HepG2 (cell line): ENCODE data around the gene LHPP. TPM values are rescaled to one million over a fixed set of nuclear protein-coding genes. Genes with fewer than 3 reads are reported as not detected.
"Not testable (repeated sequence)": the region's sequence is repeated elsewhere in the genome, so short reads cannot be mapped to it uniquely, and the experiment has no call there.

Experiments
- ATAC-seq: fragments of 200-7000 bp; cut with Tn5 transposase; 3 replicates; pipeline ENCODE4 v1.9.1; 2020; ENCODE audit warnings: mild to moderate bottlenecking, moderate library complexity
- BruUV-seq: library from RNA; stranded (reverse); fragments of 400-500 nt; replicated peaks from 2 replicates; lab custom pipeline; 2021; lab: Mats Ljungman, UMichigan
- CTCF ChIA-PET: fragments of 300-600 bp; formaldehyde crosslinking; extraction: SDS; loops from one replicate; lab custom pipeline; 2021; ENCODE audit warnings: low total read pairs, inconsistent platforms, low intra/inter-chr PET ratio; lab: Yijun Ruan, JAX
- POLR2A ChIA-PET: fragments of 350-600 bp; sonication (Branson Sonifier 250); formaldehyde crosslinking; loops from one replicate; lab custom pipeline; 2020; ENCODE audit warnings: antibody characterized with exemption, inconsistent platforms; lab: Yijun Ruan, JAX
- DNase-seq: peaks from one replicate; pipeline ENCODE4 v3.0.0-alpha.2; 2015; ENCODE audit warnings: low spot score
- FAIRE-seq: peaks from 3 replicates; lab custom pipeline; 2011; peaks lifted over from hg19 to GRCh38; lab: Jason Lieb, UNC
- H2AFZ ChIP-seq: one replicate; pipeline ENCODE4 v1.6.1; 2011; ENCODE audit warnings: low read length, inconsistent platforms
- H3K27ac ChIP-seq: fragments of 300-600 bp; 3 replicates; pipeline ENCODE4 v1.8.0; 2011; ENCODE audit warnings: mixed run types, mild to moderate bottlenecking, mixed read lengths, low read length, inconsistent platforms; ENCODE audit not compliant: insufficient read depth; ENCODE audit errors: extremely low read length
- H3K27me3 ChIP-seq, 2 experiments: fragments of 200-600 bp in 1 of 2; 2 replicates in 1 of 2; 3 replicates in 1 of 2; pipeline versions ENCODE4 v1.6.0 to v1.8.0; 2011; ENCODE audit warnings: low read length in 2 of 2, mild to moderate bottlenecking in 2 of 2, moderate library complexity in 2 of 2, inconsistent platforms in 1 of 2; ENCODE audit not compliant: insufficient read depth in 2 of 2, control insufficient read depth in 1 of 2
- H3K36me3 ChIP-seq, 2 experiments: fragments of 200-600 bp in 1 of 2; replicated peaks in 1 of 2; 2 replicates in 1 of 2; 3 replicates in 1 of 2; pipeline versions ENCODE4 v1.5.1 to v1.8.0; 2011; ENCODE audit warnings: low read length in 2 of 2, inconsistent platforms in 1 of 2; ENCODE audit not compliant: insufficient read depth in 2 of 2, control insufficient read depth in 1 of 2
- H3K4me1 ChIP-seq: 2 replicates; pipeline ENCODE4 v1.5.1; 2012; ENCODE audit warnings: low read length, inconsistent platforms; ENCODE audit not compliant: insufficient read depth
- H3K4me2 ChIP-seq: 2 replicates; pipeline ENCODE4 v1.6.0; 2011; ENCODE audit warnings: low read depth, low read length, inconsistent platforms
- H3K4me3 ChIP-seq, 3 experiments: fragments of 200-600 bp in 1 of 3; sonication (generic), shearing (Covaris generic) in 1 of 3; replicated peaks in 1 of 3; 2 replicates each; pipeline ENCODE4 v1.5.1; 2011 to 2016; ENCODE audit warnings: low read length in 3 of 3, inconsistent platforms in 2 of 3, low read depth in 2 of 3, mild to moderate bottlenecking in 2 of 3, control low read depth in 1 of 3, mixed read lengths in 1 of 3; ENCODE audit not compliant: insufficient read depth in 1 of 3
- H3K79me2 ChIP-seq: one replicate; pipeline ENCODE4 v1.6.1; 2011; ENCODE audit warnings: low read length, inconsistent platforms; ENCODE audit not compliant: insufficient read depth
- H3K9ac ChIP-seq: 2 replicates; pipeline ENCODE4 v1.6.0; 2011; ENCODE audit warnings: mild to moderate bottlenecking, low read depth, low read length, inconsistent platforms; ENCODE audit not compliant: insufficient read depth
- H3K9me3 ChIP-seq: 2 replicates; pipeline ENCODE4 v1.5.1; 2012; ENCODE audit warnings: mild to moderate bottlenecking, low read length
- H4K20me1 ChIP-seq: 2 replicates; pipeline ENCODE4 v1.6.0; 2011; ENCODE audit warnings: inconsistent platforms, mild to moderate bottlenecking, low read length, moderate library complexity; ENCODE audit not compliant: insufficient read depth
- BHLHE40 ChIP-seq: IDR thresholded peaks from 2 replicates; pipeline ENCODE4 v1.6.1; 2011; ENCODE audit warnings: low read length, improper control_type of control experiment
- HDAC2 ChIP-seq: sonication (generic); formaldehyde crosslinking; IDR thresholded peaks from 2 replicates; pipeline ENCODE4 v1.4.0; 2020; ENCODE audit warnings: missing genetic modification reagents
- HOXA7 ChIP-seq: sonication (generic); formaldehyde crosslinking; IDR thresholded peaks from 2 replicates; pipeline ENCODE4 v1.8.1; 2022; ENCODE audit warnings: mild to moderate bottlenecking, missing genetic modification reagents, moderate library complexity
- KLF13 ChIP-seq: sonication (generic); formaldehyde crosslinking; IDR thresholded peaks from 2 replicates; pipeline ENCODE4 v1.4.0; 2020; ENCODE audit warnings: mild to moderate bottlenecking, missing genetic modification reagents
- MEF2D ChIP-seq: sonication (generic); formaldehyde crosslinking; IDR thresholded peaks from 2 replicates; pipeline ENCODE4 v1.5.1; 2020; ENCODE audit warnings: mild to moderate bottlenecking, missing genetic modification reagents
- MXI1 ChIP-seq: IDR thresholded peaks from 3 replicates; pipeline ENCODE4 v1.6.1; 2012; ENCODE audit warnings: low read depth, low read length, inconsistent platforms, borderline replicate concordance
- PRMT3 ChIP-seq: sonication (generic); formaldehyde crosslinking; IDR thresholded peaks from 2 replicates; pipeline ENCODE4 v1.8.1; 2022; ENCODE audit warnings: low read depth, mild to moderate bottlenecking, moderate library complexity, missing genetic modification reagents, borderline replicate concordance
- STAT5B ChIP-seq: sonication (generic); formaldehyde crosslinking; IDR thresholded peaks from 2 replicates; pipeline ENCODE4 v1.4.0; 2020; ENCODE audit warnings: missing genetic modification reagents
- TBP ChIP-seq: sonication (generic); formaldehyde crosslinking; IDR thresholded peaks from 2 replicates; pipeline ENCODE4 v1.5.0; 2020; ENCODE audit warnings: missing genetic modification reagents
- ZMAT3 ChIP-seq: sonication (generic); formaldehyde crosslinking; conservative IDR thresholded peaks from 2 replicates; pipeline ENCODE4 v1.7.0; 2021; ENCODE audit warnings: missing genetic modification reagents
- ZNF121 ChIP-seq: sonication (generic); formaldehyde crosslinking; IDR thresholded peaks from 2 replicates; pipeline ENCODE4 v1.5.0; 2020; ENCODE audit warnings: mild to moderate bottlenecking, missing genetic modification reagents
- ZNF510 ChIP-seq: sonication (generic); formaldehyde crosslinking; IDR thresholded peaks from 2 replicates; pipeline ENCODE4 v1.4.0; 2020; ENCODE audit warnings: low read depth, mild to moderate bottlenecking, missing genetic modification reagents
- ZNF816 ChIP-seq: sonication (generic); formaldehyde crosslinking; IDR thresholded peaks from 2 replicates; pipeline ENCODE4 v1.8.0; 2022; ENCODE audit warnings: missing genetic modification reagents, mild to moderate bottlenecking, borderline replicate concordance
- ZSCAN12 ChIP-seq: sonication (generic); formaldehyde crosslinking; IDR thresholded peaks from 2 replicates; pipeline ENCODE4 v1.9.0; 2021; ENCODE audit warnings: mild to moderate bottlenecking, missing genetic modification reagents
- WGBS: methylation state at CpG from one replicate; pipeline ENCODE4 v1.1.6; 2017; ENCODE audit warnings: low lambda C conversion rate; 5-methylcytosine and 5-hydroxymethylcytosine counted together
- in situ Hi-C: cut with HindIII; loops from 2 replicates; pipeline ENCODE4 v1.10.0; 2017; ENCODE audit warnings: low pct_unique_long_range_greater_than_20kb; ENCODE audit not compliant: extremely low pct_ligation_motif_present
- intact Hi-C: fragments of 100-400 bp; cut with micrococcal nuclease; formaldehyde crosslinking; loops from one replicate; pipeline ENCODE4 v1.10.0; 2022; ENCODE audit not compliant: unreplicated experiment
- polyA plus RNA-seq, 8 experiments: library from polyadenylated mRNA; depleted of rRNA in 3 of 8; stranded (reverse) in 7 of 8; unstranded in 1 of 8; fragments of >200 nt; fragmentation: Illumina TruSeq in 4 of 8; extraction: Trizol in 4 of 8; gene quantifications; 2 replicates each; pipeline versions ENCODE4 v1.2.1 to v1.2.3, GENCODE V29; 2011 to 2016; ENCODE audit warnings: low read depth in 4 of 8, missing spikeins in 1 of 8, mixed read lengths in 1 of 8; ENCODE audit not compliant: insufficient read depth in 1 of 8
- total RNA-seq, 5 experiments: library from RNA; depleted of rRNA; stranded (reverse); fragments of >200 nt; fragmentation: Illumina TruSeq; extraction: Trizol; gene quantifications; 2 replicates each; pipeline ENCODE4 v1.2.3, GENCODE V29; 2016; ENCODE audit warnings: low read depth in 1 of 5
- TF ChIP-seq, protein P1 (sequence below): sonication (generic); formaldehyde crosslinking; IDR thresholded peaks from 2 replicates; pipeline ENCODE4 v1.8.1; 2023; ENCODE audit warnings: mild to moderate bottlenecking, missing genetic modification reagents, borderline replicate concordance

LHPP gene
- total and polyA plus RNA-seq, 2 of the 13 experiments (the other 11 are each of a cell fraction or from before 2014, with no cell fraction given): 5.2 to 13.1 TPM

DNA sequence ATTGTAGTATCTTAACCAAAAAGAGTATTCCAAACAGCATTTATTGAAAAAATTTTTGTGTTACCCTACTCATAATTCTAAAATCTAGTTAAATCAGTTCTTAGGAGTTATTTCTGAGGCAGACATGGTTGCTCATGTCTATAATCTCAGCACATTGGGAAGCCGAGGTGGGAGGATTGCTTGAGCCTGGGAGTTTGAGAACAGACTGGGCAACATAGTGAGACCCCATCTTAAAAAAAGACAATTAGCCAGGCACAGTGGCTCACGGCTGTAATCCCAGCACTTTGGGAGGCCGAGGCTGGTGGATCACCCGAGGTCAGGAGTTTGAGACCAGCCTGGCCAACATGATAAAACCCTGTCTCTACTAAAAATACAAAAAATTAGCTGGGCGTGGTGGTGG is 19.9 kb upstream of the LHPP start:
- ATAC-seq, H3K36me3 ChIP-seq, H3K4me1 ChIP-seq, CTCF ChIA-PET, H3K4me2 ChIP-seq, H3K9ac ChIP-seq, H3K9me3 ChIP-seq, in situ Hi-C loops, H3K4me3 ChIP-seq, FAIRE-seq, intact Hi-C loops, H2AFZ ChIP-seq, BruUV-seq, POLR2A ChIA-PET, H4K20me1 ChIP-seq, H3K27ac ChIP-seq, DNase-seq, H3K79me2 ChIP-seq: not testable (repeated sequence)
- peaks cover 0 to 13% of the 10 kb centered on the region in 2 experiments; a peak in 2 of 5 replicates for H3K27me3 ChIP-seq
- 37% methylated on average over 5 of the region's 5 CpGs for WGBS
- 0 out of 2 replicates have a peak, but pooled peaks have one; percentile 38 for TF ChIP-seq ZNF121 (CRISPR knock-in tag)

GRCh38 chr10:124446830-124447750 is 14.5 kb upstream of the LHPP start:
- WGBS: 57% methylated on average over 45 of the region's 71 CpGs

More at GRCh38 chr10:124446830-124447750, 14.5 kb upstream of the LHPP start:
- Histone ChIP-seq H3K4me2 (peak overlapping the region; percentile 55), H2AFZ (no peak overlapping the region), H3K27ac (no peak overlapping the region), H3K9me3 (no peaks in the 10 kb centered on the region), H3K9ac (no peak overlapping the region), H3K36me3 (no peaks in the 10 kb centered on the region), H3K4me1 (peaks cover 20% of the 10 kb centered on the region), H3K4me3 (peak overlapping the region in 1 of 3 experiments; percentile 46; a peak in 1 of 6 replicates), H3K79me2 (no peaks in the 10 kb centered on the region), H4K20me1 (no peaks in the 10 kb centered on the region), H3K27me3 (peaks cover 13 to 62% of the 10 kb centered on the region in 2 experiments)
- ChIA-PET POLR2A (no interaction called here), CTCF (no interaction called here)
- BruUV-seq: no TSS peak
- ATAC-seq (no peak), FAIRE-seq (no peak), DNase-seq (no peak)
- intact Hi-C loops: no loop called here
- in situ Hi-C loops: no loop called here
- TF ChIP-seq ZSCAN12 (CRISPR knock-in tag): no peak
- TF ChIP-seq HDAC2: no peak
- no peak for TF ChIP-seq ZNF816 (CRISPR knock-in tag)
- no peak for TF ChIP-seq TBP
- no peak for TF ChIP-seq BHLHE40
- no peak for TF ChIP-seq STAT5B (CRISPR knock-in tag)
- no peak for TF ChIP-seq HOXA7 (CRISPR knock-in tag)
- no peak for TF ChIP-seq MEF2D (CRISPR knock-in tag)
- no peak for TF ChIP-seq ZMAT3 (CRISPR knock-in tag)
- TF ChIP-seq ZNF510 (CRISPR knock-in tag): no peak
- no peak for TF ChIP-seq PRMT3 (CRISPR knock-in tag)
- TF ChIP-seq KLF13: no peak
- TF ChIP-seq, protein P1, sequence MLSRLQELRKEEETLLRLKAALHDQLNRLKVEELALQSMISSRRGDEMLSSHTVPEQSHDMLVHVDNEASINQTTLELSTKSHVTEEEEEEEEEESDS (CRISPR knock-in tag): no peak
- TF ChIP-seq MXI1: no peak
